Loucy (cell line): ENCODE results near the gene ARID1B.

Experiments
- EZH2phosphoT487 ChIP-seq: fragments of 200-600 bp; IDR thresholded peaks from 2 replicates; pipeline ENCODE4 v1.6.1; 2018; ENCODE audit warnings: antibody characterized with exemption, mild to moderate bottlenecking, moderate library complexity, borderline replicate concordance
- TF ChIP-seq, protein P1 (sequence below): fragments of 200-600 bp; sonication (generic); conservative IDR thresholded peaks from 2 replicates; pipeline ENCODE4 v1.5.1; 2014; ENCODE audit warnings: mild to moderate bottlenecking, antibody characterized with exemption, low read length

DNA sequence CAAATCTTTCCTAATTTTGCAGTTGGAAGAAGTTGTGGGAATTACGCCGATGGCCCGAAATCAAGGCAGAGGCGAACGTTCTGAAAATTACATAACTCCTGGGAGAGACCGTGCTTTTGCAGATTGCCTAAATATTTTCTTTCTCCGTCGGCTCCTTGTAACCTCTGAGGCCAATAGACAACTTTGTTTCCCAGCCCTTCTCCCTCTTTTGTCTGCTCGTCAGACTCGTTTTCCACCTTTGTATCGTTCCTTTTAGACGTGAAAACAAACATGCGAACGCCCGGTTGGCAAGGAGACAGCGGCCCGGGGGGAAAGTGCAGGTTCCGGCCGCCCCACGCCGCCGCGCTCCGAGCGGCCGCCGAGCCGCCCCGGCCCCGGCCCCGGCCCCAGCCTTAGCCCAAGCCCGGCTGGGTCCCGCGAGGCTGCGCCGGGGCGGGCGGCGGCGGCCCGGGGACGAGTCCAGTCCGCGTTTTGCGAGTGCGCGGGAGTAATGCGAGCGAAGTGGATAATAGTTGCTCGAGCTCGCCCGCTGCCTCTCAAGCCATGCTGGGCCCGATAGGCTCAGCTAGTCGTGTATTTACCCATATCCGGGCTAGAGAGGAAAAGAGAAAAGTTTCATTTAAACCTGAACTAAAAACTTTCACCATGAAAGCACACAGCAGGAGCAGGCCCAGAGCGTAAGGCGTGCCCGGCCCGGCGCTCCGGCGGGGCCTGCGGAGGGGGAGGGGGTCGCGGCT is at the start of gene ARID1B:
- TF ChIP-seq, protein P1, sequence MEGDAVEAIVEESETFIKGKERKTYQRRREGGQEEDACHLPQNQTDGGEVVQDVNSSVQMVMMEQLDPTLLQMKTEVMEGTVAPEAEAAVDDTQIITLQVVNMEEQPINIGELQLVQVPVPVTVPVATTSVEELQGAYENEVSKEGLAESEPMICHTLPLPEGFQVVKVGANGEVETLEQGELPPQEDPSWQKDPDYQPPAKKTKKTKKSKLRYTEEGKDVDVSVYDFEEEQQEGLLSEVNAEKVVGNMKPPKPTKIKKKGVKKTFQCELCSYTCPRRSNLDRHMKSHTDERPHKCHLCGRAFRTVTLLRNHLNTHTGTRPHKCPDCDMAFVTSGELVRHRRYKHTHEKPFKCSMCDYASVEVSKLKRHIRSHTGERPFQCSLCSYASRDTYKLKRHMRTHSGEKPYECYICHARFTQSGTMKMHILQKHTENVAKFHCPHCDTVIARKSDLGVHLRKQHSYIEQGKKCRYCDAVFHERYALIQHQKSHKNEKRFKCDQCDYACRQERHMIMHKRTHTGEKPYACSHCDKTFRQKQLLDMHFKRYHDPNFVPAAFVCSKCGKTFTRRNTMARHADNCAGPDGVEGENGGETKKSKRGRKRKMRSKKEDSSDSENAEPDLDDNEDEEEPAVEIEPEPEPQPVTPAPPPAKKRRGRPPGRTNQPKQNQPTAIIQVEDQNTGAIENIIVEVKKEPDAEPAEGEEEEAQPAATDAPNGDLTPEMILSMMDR, result no peak
- no peak for TF ChIP-seq EZH2phosphoT487
